Measurements from ENCODE around the gene UBAP2.

Gene UBAP2

DNA sequence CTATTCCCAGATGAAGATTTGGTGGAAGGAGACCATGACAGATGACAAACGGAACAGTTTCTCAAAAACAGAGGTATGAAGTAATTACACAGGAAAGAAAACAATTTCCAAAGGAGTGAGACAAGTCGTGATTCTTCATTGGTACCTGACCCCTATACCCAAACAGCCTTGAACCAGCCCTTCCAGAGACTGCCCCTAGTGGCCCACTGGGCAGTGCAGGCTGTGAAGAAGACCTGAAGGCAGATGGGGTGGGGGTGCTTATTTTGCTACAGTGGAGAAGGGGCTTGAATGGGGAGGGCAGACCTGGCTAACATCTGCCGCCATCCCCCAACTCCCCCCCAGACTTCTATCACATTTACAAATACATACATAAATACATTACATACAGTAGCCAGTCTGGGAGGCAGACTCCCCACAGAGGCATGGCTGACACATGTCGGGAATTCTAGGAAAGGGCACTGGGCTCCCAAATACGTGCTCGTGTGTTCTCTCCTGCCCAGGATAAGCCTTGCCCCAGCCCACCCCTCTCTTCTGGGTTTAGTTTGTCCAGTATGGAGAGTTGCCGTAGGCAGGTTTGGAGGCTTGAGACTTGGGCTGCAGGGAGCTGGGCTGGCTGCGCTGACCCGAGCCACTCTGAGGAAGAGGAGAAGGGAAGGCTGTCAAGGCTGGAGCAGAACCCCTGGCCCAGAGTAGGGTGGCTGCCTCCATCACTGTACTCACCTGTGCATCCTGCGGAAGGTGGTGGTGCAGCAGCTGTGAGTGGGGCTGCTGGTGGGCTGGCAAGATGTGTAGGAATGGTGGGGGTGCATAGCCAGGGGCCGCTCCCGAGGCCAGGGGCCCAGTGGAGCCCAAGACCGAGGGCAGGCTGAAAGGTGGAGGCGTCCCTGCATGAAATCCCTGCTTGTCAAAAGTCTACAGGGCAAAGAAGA, 126.5 kb downstream of the UBAP2 start:
- DNase-seq (ENCODE audit: low spot score): peak; percentile 48

- no peak for DNase-seq (ENCODE audit: low spot score)
Measured at GRCh38 chr9:33919276-33919897, 129.3 kb downstream of the UBAP2 start.

GRCh38 chr9:33917036-33917435, 131.7 kb downstream of the UBAP2 start:
- no peak for DNase-seq (ENCODE audit: low spot score)

GRCh38 chr9:33914887-33915628, 133.6 kb downstream of the UBAP2 start:
- no peak for DNase-seq (ENCODE audit: low spot score)

GRCh38 chr9:33913541-33913940, 135.1 kb downstream of the UBAP2 start:
- DNase-seq (ENCODE audit: low spot score): no peak

DNA sequence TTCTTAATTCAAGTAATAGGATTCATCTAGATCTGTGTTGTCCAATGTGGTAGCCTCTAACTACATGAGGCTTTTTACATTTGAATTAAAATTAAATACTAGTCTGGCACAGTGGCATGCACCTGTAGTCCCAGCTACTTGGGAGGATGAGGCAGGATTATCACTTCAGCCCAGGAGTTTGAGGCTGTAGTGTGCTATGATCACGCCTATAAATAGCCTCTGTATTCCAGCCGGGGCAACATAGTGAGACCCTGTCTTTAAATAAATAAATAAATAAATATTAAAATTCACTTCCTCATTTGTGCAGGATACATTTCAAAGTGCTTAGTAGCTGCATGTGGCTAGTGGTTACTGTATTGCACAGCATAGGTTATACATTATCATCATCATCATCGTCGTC, 139.9 kb downstream of the UBAP2 start:
- DNase-seq (ENCODE audit: low spot score): no peak

DNA sequence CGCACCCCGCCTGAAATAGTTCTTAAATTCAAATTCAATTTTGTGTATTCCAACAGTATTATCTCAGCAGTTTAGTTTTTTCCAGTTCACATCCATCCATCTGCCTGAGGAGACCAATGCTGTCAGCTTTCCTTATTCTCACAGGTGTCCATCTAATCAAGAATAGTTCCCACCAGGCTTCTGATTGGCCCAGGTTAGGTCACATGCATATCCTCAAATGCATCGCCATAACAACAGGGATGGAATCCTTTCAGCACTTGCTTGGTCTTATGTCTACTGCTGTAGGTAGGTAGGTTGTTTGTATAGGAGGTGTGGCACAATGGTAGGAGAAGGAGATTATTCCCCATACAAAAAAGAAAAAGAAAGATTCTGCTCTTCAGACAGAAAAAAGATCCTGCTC, 140.6 kb downstream of the UBAP2 start:
- no peak for DNase-seq (ENCODE audit: low spot score)

DNA sequence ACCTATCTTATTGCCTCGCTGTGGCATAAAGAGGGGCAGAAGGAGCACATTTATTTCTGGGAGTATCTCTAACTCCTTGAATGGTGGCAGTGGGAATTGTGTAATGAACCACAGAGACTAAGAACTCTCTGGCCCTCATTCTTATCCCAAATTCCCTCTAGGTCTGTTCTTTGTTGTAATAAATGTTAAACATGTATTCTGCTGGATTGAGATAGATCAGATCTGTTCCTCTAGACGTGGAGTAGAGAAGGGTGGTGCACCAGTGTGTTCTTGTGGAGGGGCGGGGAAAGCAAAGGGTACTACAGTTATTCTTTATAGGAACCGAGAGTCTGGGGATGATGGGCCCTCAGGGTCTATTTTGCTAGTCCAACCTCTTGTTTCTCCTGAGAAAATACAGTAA, 141.3 kb downstream of the UBAP2 start:
- DNase-seq (ENCODE audit: low spot score): no peak

DNA sequence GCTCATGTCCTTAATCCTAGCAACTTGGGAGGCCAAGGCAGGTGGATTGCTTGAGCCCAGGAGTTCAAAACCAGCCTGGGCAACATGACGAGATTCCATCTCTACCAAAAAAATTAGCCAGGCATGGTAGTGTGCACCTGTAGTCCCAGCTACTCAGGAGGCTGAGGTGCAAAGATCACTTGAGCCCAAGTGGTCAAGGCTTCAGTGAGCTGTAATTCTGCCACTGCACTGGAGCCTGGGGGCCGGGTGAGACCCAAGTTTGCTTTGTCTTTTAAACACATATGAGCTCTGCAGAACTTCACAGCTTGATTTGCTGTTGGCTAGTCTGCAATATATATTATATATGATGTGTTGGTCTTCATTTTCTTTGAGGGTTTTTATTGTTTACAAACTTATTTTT, 141.9 kb downstream of the UBAP2 start:
- DNase-seq (ENCODE audit: low spot score): no peak

DNA sequence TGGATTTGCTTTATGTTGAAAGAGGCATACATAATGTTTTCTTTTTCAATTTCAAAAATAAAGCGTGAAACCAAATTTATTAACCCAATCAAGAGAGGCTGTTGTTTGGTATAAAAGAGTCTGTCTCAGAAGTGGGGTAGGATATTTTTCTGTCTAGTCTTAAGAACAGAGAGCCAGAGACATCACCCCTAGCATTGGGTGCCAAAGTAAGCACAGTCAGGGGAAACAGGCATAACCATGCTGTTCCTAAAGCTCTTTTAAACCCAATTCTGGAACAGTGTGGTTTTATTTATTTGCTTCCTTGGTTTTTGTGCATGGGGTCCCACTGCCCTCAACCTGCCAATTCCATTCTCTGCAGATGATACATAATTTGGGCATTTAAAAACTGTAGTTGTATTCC, 143.6 kb downstream of the UBAP2 start:
- no peak for DNase-seq (ENCODE audit: low spot score)

DNA sequence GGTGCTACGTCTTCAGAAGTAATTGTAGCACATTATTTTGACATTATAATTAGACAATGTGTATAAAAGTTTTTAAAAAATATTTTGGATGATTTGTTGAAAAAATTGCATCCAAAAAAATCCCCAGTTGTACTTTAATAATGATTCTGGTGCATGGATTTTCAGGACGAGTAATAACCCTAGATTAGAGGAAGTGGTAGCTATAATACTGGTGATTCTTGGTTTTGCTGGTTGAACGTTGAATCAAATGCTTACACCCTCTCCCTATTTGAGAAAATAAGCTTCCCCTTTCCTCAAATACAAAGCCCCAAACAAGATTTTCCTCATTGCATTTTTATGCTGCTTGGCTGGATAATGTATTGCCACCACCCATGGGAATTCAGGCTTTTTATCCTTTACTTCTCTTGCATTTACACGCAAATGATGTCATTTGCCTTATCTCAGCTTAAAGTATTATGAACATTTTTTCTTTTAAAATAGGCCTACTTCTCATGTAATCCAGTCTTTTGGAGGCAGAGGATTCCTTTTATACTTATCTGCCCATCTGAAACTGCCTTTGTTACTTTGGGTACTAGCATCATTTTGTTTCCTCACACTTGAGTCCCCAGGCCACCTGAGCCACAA, 145.4 kb downstream of the UBAP2 start:
- DNase-seq (ENCODE audit: low spot score): no peak

GRCh38 chr9:33894316-33894715, 154.4 kb downstream of the UBAP2 start:
- no peak for DNase-seq (ENCODE audit: low spot score)

- DNase-seq (ENCODE audit: low spot score): no peak
Measured at GRCh38 chr9:33893861-33894260, 154.8 kb downstream of the UBAP2 start.

GRCh38 chr9:33885948-33886347, 162.7 kb downstream of the UBAP2 start:
- DNase-seq (ENCODE audit: low spot score): no peak

DNA sequence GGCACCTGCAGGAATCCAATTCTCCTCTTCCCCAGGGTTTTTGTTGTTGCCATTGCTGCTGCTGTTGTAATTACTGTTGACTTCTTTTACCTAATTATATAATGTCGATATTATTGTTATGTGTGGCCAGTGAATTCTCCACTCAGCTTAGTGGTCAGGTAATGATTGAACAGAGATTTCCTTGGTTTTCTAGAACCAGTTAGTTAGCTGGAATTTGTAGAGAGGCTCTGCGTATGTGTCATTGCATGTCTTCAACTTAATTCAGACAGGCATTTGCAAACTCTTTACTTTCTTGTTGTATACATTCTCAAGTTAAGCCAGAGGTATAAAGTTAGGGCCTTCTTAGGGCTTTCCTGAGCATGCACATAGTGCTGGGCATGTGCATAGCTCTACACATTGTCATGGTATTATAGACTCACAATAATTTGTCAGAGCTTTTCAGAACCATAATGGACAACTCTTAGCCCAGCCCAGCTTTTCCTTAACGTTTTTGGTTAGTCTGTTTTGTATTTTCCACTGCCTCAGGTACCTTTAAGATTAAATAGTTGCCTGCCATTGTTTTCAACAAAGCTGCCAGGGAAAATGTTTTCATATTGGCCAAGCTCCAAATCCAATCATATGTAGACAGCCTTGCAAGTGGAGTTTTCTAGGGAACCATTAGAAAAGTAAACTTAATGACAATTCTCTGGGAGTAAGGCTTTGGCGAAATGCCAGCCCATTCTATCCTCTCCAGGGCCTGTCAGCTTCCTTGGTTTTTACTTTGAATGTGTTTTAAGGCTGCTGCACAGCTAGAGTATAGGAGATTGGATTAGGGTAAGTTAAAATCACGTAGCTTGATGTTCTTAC, 163.6 kb downstream of the UBAP2 start:
- DNase-seq (ENCODE audit: low spot score): no peak

DNA sequence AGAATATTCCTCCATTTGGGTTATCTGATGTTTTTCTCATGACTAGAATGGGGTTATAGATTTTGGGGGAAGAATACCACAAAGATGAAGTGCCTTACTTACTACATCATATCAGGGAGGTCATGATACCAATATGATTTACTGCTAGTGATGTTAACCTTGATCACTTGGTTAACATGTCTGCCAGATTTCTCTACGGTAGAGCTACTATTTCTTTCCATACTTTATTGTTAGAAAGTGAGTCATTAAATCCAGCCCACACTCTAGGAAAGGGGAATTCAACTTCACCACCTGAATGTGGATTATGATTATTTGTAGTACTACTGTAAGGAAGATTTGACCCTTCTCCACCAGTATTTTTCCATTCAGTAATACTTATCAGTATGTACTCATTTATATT, 167.1 kb downstream of the UBAP2 start:
- peak; percentile 7 for DNase-seq (ENCODE audit: low spot score)

DNA sequence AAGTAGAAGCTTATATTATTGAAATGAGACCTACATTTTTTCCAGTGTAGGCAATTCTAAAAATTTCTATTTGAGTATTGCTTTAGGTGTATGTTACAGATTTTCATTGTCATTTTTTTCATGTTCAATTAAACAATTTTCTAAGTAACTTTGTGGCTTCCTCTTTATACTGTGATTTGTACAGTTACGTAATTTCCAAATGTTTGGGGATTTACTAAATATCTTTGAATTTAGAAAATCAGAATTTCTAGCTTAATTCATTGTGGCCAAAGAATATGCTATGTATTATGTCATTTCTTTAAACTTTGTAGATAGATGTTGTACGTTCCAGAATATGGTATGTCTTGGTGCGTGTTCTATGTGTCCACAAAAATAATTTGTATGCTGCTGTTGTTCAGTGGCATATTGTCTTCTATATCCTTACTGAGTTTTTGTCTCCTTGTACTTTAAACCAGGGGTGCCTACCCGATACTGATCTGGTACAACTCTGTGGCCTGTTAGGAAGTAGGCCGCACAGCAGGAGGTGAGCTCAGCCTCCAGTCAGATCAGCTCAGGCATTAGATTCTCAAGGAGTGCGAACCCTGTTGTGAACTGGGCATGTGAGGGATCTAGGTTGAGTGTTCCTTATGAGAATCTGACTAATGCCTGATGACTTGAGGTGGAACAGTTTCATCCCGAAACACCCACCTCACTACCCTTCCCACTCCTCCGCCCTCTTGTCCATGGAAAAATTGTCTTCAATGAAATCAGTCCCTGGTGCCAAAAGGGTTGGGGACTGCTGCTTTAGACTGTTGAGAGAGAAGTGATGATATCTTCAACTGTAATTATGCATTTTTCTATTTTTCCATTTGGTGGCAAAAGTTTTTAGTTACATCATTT, 168.2 kb downstream of the UBAP2 start:
- DNase-seq (ENCODE audit: low spot score): no peak

GRCh38 chr9:33878691-33879366, 169.9 kb downstream of the UBAP2 start:
- DNase-seq (ENCODE audit: low spot score): no peak

- DNase-seq (ENCODE audit: low spot score): no peak
Measured at GRCh38 chr9:33877727-33878489, 170.8 kb downstream of the UBAP2 start.
